Activated CD4-positive, CD25-positive, alpha-beta regulatory T cell treated with anti-CD3 and anti-CD28 coated beads, Interleukin-2, amount 50 U/mL, for 16 hours (primary cell): Measurements from ENCODE around the gene EPB41L4A.
"Not testable (repeated sequence)": the region's sequence is repeated elsewhere in the genome, so short reads cannot be mapped to it uniquely, and the experiment has no call there.

Experiments
- DNase-seq: peaks from one replicate; pipeline ENCODE4 v3.0.0-alpha.2; 2020; ENCODE audit warnings: low read depth, low spot score

The EPB41L4A gene

DNA sequence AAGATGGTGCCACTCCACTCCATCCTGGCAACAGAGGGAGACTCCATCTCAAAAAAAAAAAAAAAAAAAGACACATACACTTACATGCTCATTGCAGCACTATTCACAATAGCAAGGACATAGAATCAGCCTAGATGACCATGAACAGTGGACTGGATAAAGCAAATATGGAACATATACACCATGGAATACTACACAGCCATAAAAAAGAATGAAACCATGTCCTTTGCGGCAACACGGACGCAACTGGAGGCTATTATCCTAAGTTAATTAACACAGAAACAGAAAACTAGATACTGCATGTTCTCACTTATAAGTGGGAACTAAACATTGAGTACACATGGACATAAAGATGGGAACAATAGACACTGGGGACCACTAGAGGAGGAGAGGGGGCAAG lies 210.9 kb downstream of the EPB41L4A start:
- not testable (repeated sequence) for DNase-seq

DNA sequence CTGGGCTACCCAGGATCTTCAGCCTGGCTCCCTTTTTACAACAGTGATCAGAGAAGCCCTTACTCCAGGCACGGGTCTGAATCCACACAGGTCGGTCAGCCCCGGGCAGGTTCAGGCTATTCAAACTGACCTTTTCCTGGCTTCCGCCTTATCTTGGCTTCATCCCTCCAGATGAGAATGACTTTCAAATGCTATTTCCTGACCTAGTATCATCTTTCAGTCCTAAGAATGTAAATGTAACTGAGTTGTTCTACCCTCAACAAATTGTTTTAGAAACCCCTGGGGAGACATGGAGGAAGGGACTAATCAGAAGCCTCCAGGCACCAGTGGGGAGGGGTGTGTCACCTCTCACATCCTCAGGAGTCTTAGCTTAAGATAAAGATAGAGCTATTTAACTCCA lies 213.2 kb downstream of the EPB41L4A start:
- no peak for DNase-seq

DNA sequence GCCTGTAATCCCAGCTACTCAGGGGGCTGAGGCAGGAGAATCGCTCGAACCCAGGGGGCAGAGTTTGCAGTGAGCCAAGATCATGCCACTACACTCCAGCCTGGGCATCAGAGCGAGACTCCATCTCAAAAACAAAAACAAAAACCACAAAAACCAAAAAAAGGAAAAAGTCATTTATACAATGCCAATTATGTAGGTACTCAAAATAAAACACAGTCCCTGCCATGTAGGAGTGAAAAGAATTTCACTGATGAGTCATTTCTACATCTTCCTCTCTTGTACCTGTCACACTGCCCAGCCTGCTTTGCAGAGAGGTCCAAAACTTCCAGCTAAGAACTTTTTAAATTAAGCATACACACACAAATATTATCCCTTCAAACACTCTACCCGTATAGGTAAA lies 215.8 kb downstream of the EPB41L4A start:
- no peak for DNase-seq

DNA sequence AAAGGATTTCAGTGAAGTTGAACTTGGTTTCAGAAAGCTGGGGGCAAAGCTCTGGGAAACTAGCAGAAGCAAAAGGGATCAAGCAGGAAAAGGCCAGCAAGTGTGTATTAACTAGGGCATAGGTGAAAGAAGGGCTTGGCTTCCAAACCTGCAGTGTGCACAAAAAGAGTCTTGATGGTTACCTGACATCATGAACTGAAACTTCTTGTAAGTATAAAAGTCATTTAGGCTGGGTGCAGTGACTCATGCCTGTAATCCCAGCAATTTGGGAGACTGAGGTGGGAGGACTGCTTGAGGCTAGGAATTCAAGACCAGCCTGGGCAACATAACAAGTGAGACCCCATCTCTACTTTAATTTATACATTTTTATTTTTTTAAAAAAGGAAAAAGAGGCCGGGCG lies 216.4 kb downstream of the EPB41L4A start:
- no peak for DNase-seq

DNA sequence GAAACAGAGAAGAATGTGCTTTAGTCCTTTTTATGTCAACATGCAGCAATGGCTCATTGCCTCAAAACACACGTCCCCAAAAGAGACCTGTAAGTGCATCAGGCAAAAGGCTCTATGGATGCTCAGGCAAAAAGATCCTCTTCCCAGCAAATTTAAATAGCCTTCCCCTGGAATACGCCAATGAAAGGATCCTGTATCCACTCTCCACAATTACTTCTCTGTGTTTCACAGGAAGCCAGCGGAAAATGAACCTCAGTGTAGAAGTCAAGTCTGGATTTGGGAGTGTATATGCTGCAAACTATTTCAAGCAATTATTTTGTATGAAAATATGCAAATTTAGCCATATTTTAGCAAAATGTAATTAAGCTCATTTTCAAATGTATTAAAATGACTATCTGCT lies 217.9 kb downstream of the EPB41L4A start:
- no peak for DNase-seq

DNA sequence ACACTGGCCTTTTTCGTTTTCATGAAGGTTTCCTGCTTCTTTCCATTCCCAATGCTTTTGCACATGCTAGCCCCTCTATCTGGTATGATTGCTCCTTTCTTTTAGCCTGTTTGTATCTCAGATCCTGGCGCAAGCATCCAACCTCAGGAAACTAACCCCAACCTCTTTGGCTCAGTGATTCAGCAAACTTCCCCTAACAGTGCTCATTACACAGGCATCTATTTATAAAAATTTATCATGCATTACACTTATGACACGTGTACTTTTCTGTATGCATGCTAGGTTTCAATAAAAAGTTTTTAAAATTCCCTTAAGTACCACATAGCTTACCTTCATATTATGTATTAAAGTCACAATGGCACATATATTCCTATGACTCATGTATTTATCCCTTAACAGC lies 218.9 kb downstream of the EPB41L4A start:
- no peak for DNase-seq

DNA sequence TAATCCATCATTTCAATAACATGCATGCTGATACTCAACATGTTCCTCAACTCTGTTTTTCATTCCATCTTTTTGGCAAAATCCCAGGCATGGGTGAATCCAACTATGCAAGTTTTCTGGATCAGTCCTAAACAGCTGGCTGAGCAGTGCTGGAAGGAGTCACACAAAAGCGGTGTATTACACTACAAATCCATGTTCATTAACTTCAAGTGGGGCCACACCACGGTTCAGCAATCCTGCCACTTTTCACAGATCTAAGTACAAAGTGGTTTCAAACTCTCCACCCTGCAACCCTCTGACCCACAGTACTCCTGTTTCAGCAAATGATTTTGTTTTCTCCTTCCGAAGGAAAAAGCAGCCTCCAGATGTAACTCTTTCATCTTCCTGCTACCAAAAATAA lies 222.5 kb downstream of the EPB41L4A start:
- DNase-seq: no peak

DNA sequence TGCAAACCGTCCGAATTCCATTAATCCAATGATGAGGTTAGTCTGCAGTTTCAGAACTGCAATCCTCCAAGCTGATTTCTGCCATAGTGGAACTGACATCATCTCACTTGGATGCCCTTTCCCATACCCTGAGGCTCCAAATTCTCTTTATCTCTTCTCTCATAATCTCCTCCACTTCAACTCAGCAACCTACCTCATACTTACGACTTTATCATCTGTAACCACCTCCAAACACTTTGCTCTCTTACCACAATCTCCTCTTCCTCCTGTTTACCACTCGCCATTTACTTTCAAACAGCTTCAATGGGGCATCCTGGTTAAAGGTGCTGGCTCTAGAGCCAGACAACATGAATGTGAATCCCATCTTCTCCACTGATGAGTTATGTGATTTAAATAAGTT lies 223.2 kb downstream of the EPB41L4A start:
- DNase-seq: no peak

DNA sequence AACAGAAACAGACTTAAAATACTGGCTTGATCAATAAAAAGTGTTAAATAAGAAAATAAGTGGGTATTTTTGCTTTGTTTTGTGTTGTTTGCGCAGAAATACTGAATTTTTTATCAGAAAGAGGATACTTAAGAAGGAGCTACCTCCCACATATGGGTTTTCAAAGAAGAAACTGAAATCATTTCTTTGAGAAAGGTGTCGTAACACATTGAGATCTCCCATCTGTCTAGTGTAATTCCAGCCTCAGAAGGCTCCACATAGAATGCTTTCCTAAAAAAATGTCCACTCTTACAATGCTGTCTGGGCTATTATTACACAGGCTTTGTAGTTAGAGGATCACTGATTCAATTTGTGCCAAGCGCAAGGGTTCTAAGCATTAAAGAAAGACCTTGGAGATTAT lies 226.2 kb downstream of the EPB41L4A start:
- no peak for DNase-seq

DNA sequence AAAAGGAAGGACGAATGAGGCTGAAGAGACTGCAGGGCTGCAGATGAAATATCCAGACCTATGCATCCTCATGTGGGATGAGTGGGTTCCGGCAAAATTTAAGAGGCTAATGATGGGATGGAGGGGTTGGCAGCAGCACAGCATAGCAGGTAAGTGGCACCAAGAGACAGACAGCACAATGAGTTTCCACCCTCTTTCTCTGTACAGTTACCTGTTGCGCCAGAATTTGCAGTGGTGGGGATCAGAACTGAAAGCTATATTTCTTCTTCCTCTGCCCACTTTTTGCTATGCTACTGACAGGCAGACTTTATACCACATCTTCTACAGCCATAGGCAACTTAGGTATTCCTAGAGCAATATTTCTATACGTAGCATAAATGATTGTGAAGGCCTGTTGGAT lies 227.0 kb downstream of the EPB41L4A start:
- no peak for DNase-seq

DNA sequence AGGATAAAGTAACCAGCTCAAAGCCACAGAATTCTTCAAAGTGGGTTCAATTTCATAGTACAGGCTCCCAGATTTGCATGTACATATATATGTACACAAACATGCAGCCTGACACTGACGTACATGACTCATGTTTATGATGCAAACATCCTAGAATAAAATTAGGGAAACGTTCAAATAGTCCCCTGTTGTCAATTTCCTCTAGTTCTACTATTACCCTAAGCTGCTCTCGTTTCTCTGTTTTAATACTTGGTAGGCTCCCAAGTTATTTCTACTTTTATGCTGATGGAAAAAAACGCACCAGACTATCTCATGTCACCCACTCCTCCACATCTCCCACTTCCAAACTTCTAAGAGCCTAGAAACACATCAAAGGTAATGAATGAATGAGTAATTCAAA lies 229.7 kb downstream of the EPB41L4A start:
- DNase-seq: no peak

DNA sequence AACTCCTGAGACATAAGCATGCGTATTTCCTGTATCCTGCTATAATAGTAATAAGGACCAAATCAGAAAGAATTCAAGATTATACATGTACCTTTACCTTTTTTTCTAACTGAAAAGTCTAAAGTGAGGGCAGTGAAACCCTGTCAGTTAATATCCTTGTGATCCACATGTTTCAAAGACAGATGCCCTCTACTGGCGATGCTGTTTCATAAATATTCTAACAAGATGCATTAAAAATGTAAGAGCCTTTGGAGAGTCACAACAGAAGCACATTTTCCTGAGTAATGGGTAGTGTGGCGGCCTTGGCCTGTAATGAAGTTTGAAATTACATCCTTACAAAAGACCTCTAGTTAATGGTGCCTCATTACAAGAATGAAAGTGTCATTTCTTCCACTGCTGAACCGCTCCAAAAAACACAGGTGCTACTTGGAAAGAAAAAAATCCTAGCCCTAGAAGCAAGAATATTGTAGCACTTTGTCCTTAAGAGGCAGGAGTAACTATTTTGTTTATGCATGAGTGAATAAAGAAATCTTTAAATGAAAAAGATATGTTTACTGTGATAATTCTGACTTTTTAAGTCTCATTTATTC lies 232.6 kb downstream of the EPB41L4A start:
- DNase-seq: no peak

DNA sequence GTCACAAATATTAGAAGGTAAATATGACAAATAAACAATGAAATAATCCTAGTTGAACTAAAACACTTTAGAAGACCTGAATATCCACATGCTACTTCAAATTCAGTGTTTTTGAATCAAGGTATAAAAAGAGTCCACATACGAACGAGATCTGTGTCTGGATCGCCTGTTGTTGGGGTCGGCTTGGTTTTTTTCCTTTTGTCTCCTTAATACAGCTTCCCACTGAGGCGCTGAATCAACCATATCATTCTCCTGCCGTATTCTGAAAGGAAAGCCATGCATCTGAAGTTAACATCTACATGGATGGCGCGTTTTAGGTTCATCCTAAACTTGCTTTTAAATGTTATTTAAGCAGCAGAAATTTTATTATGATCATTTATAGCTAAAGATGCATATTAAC lies 235.2 kb downstream of the EPB41L4A start:
- DNase-seq: no peak

DNA sequence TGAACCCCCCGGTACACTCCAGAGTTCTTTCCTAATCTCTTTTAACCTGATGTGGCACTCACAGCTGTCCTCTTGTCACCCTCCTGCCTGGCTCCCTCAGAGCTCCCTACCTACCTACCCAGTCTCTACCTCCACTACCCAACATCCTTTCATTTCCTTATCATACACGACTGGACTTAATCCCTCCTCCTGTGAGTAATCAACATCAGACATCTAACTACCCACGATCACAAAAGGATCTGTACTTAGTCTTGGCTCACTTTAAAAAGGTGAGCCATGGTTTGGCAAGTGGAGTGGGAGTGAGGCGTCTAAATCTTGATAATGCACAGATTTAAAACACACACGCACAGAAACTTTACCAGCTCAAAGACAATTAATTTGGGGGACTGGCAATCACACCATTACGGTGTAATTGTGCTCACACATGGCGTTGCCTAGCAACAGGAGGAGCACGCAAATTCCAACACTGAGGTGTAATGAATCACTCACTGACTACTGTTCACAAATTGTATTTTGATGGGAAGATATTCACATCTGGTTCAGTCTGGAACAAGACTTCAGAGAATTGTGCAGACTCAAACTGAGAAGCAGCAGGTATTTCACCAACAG lies 235.9 kb downstream of the EPB41L4A start:
- no peak for DNase-seq

DNA sequence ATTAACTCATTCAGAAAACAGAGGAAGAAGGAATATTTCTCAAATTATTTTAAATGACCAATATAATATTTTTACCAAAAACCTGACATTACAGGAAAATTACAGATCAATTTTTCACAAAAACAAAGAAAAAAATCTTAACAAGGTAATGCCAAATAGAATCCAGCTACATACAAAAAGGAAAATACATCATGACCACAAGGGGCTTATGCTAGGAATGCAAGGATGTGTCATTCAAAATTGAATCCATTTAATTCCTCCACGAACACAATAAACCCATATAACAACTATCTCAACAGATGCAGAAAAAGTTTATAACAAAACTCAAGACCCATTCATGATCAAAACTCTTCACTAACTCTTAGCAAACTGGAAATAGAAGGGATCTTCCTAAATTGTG lies 239.8 kb downstream of the EPB41L4A start:
- no peak for DNase-seq

DNA sequence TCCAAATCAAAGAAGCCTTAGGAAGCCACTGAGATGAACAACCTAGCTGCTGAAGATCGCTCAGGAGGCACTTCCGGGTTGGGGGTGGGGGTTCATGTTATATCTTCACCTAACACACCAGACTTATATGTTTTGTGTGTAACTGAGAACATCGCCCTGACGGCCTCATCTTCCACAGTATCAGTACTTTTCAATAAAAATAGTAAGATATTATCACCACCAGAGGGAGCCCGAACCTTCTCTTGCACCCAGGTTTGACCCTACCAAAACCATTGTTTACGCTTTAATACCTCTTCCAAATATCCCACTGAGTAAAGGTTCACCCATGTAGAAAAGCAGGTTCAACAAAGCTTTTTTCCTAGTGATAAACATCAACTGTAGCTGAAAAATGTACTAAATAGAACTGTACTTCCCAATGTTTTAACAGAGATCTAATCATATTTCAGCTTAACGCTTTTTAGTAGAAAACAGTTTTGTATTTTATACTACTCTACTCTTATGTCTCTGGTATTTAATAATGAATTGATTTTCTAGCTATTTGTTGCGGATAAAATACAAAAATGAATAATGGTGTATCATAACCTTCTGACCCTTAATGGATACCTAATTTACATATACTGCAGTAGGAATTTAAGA lies 244.0 kb downstream of the EPB41L4A start:
- DNase-seq: no peak

DNA sequence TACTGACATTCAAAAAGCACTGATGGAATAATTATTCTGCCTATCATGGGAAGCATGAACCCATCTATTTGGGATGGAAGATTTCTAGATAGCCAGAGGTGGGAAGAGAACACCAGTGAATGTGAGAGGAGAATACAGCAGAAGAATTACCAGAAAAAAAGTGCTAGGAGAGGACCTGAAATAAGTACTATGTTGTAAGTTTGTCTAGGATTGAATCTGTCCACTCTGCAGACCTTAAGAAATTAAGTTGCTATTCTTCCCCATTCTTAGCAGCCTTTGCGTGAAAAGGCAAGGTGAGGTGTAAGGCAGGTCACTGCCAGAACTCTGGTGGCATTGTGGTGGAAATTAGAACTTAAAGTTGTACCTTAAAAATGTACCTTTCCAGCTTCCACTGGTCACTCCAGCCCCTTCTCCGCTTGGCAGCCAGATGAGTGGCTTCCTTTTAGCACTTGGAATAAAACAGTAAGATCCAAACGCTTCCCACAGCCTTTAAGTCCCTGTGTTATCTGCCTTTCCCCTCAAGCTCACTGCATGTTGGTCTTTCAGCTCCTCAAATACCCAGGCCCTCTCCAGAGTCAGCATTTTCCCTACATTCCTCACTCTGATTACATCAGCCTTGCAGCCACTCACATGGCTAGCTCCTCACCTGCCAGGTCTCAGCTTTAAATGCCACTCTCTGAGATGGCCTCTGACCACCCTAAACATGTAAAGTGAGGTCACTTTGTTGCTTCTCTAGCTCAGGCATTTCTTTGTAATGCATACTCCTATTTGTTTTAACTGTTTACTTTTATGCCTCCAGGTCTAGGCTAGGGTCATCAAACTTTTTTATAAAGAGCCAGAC lies 253.0 kb downstream of the EPB41L4A start:
- DNase-seq: no peak

DNA sequence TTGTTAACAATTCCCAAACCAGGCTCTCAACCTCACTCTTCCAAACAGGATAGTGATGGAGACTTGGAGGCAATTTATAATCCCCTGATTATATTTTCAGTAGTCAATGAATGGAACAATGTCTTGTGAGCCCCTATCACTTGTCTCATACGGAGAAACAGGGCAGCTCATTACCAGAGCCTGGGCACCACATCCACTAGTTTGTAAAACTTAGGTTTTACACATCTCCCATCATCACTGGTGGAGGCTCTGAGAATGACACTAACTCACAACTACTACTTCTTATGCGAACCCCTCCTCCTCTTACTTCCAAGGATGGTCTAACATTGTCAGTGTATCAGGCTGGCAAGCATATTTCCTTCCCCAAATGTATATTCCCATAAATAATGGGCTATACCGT lies 253.7 kb downstream of the EPB41L4A start:
- DNase-seq: no peak

DNA sequence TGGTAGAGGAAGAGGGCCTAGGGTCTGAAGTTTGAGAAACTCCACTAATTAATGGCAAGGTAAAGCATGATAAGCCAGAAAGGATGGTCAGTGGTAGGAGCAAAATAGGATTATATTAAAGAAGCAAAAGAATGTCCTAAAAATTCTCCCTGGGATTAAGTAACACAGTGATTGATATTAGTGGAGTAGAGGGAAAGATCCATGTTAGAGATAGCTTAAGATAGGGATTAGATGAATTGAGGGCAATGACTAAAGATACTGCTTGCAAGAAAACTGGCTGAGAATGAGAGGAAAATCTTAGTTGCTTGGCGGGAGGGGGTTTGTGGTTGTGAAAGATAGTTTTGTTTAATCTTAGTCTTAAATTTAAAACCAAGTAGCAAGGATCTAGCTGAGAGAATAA lies 255.6 kb downstream of the EPB41L4A start:
- DNase-seq: no peak

DNA sequence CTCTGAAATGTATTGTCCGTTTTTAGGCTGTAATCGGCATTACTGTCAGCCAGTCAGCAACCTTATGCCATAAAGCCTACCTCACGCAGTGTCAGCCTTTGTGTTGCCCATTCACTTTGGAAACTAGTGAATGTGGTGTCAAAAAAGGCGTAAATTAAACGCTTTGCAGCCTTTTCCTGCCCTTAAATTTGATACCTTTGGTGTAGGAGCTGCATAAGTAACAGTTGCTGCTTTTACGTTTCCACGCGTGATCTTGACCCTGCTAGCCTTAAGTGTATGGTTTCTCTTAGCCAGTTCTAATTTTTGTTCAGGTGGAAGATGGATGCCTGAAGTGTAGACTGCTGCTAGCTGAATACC lies 257.7 kb downstream of the EPB41L4A start:
- DNase-seq: no peak

DNA sequence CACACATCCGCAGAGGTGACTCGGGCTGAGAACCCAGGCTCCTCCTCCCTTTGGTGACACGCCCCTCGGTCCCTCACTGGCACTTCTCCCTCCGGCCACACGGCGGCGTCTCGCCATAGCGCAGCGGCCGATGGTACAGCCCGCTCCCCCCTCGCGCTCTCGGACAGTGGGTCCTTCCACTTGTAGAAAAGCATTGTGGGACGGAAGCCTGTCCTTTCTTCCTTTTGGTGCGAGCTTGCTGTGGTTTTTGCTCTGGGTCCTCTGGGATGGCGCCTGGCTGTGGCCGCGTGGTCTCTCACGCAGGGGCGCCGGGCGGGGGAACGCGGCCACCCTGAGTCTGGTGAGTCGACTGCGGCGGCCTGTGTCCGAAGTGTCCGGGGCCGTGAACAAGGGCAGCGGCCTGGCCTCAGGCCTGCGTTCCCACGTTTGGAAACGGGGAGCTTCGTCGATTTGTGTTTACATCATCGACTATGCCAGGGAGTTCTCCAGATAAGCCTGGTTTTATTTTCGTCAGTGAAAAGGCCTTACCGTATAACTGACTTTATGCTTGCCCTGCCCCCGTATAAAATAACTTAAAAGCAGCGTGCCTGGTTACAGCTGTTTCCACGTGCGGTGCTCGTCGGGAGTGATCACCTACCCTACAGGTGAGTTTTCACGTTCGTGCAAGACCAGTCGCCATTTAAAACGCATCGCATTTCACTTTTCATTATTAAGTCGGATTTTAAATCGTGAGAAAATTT lies 258.3 kb downstream of the EPB41L4A start:
- DNase-seq: peak; percentile 81

DNA sequence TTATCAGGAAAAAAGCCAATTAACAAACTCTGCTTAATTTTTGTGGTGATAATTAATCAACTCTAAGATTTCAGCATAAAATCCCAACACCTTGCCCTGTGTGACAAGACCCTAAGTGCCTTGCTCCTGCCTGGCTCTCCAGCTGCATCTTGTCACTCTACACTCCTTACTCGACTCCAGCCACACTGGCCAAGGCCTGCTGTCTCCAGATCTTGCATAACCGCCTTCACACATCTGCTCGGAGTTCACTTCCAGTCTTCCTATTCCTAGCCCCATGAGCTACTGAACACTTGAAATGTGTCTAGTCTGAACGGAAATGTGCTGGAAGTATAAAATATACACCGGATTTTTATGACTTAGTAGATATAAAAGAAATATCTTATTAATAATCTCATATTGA lies 259.6 kb downstream of the EPB41L4A start:
- no peak for DNase-seq
